ENCODE measurements around the gene ASCC3.
"Not testable (repeated sequence)": the region's sequence is repeated elsewhere in the genome, so short reads cannot be mapped to it uniquely, and the experiment has no call there.

Gene ASCC3

GRCh38 chr6:100808638-100809275 is 72.4 kb downstream of the ASCC3 start:
- no peak for DNase-seq (ENCODE audit: low read depth in 2 of 2)

DNA sequence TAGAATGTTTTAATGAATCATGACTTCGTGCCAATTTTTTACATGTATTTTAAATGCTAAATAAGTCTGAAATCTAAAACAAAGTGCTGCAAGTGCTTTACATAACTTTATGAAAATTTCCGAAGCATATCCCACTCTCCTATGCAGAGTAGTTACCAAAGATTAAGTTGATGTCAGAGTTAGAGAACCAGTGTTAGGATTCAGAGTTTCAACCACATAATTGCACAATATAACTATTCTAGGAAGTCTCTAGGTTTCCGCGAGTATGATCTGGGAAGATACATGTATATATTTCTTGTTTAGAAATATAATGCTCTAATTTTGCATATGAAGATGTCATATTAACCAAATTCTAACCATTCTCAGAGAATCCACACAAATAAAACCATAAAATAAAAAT is 74.8 kb downstream of the ASCC3 start:
- no peak for DNase-seq (ENCODE audit: low read depth in 2 of 2)

DNA sequence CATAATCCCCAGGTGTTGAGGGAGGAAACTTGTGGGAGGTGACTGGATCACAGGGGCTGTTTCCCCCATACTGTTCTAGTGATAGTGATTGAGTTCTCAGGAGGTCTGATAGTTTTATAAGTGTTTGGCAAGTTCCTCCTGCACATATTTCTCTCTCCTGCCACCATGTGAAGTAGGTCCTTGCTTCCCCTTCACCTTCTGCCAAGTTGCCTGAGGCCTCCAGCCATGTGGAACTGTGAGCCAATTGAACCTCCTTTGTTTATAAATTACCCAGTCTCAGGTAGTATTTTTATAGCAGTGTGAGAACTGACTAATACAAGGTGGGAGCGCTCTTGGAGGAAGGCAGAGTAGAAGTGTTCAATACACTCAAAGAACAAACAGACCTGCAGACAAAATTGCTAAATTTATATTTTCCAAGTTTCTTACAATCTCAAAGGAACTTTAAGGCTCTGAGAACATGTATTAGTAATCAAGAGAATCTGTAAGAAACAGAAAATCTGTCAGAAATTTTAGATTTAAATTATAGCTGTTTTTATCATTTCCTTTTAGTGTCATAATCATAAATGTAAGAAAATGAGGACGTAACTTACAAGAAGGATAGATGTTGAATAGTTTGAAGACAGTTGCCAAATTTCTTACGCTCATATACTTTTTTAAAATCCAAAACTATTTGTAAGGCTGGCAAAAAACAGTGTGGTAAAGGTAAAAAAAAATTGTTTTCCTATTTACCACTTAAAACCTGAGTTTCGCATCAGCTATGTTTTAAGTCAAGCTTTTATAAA is 77.7 kb downstream of the ASCC3 start:
- DNase-seq (ENCODE audit: low read depth in 2 of 2) = no peak

DNA sequence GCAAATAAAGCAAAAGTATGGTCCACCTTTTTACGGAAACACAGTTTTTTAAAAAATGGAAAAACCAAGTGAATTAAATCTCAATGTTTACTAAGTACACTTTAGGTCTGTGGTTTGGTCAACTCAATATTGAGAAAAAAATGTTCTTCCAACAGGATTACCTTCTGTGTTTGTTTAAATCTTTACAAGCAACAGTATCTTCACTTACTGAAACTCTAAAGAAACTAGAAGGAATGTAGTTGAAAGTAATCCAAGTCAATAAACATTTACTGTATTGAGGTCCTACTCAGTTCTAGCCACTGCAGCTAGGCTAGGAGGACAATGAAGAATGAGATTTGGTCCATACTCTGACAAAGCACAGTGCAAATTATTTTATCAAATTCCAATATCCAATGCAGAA is 80.1 kb downstream of the ASCC3 start:
- no peak for DNase-seq (ENCODE audit: low read depth in 2 of 2)

GRCh38 chr6:100796049-100796823 is 84.9 kb downstream of the ASCC3 start:
- DNase-seq (ENCODE audit: low read depth in 2 of 2) = no peak

GRCh38 chr6:100790084-100790483 is 91.0 kb downstream of the ASCC3 start:
- DNase-seq (ENCODE audit: low read depth in 2 of 2) = no peak

- no peak for DNase-seq (ENCODE audit: low read depth in 2 of 2)
Observed at GRCh38 chr6:100785982-100786381, 95.1 kb downstream of the ASCC3 start.

DNA sequence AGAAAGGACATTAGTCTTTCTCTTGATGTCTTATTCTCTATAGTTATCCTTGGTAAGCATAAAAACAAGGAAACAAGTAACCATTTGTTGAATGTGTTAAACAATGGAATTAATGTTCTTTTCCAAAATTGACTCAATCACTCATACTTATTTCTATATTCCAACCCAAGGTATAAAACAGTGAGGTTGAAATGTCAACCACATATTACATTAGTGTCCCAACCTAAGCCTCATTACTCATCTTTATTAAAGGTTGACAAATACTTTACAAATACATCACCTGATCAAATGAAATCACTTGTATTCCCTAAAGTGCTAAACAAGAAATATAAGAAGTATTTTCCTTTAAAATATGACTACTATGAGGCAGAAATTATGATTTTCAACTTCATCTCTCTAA is 100.5 kb downstream of the ASCC3 start:
- no peak for DNase-seq (ENCODE audit: low read depth in 2 of 2)

- no peak for DNase-seq (ENCODE audit: low read depth in 2 of 2)
Observed at GRCh38 chr6:100775667-100776066, 105.5 kb downstream of the ASCC3 start.

DNA sequence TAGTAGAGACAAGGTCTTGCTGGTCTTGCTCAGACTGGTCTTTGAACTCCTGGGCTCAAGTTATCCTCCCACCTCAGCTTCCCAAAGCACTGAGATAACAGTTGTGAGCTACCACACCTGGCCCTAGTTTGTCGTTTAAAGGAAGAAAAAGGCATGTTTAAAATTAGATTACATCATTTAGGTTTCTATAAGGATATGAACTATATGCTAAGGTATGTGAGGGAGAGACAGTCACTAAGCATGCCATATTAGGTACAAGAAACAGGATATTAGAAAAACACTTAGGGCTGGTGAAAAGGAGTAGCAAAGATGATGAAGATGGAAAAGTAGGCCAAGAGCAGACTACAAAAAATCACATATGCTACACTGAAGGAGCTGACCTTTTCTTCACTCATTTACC is 106.4 kb downstream of the ASCC3 start:
- no peak for DNase-seq (ENCODE audit: low read depth in 2 of 2)

- no peak for DNase-seq (ENCODE audit: low read depth in 2 of 2)
Observed at GRCh38 chr6:100768816-100769351, 112.2 kb downstream of the ASCC3 start.

DNA sequence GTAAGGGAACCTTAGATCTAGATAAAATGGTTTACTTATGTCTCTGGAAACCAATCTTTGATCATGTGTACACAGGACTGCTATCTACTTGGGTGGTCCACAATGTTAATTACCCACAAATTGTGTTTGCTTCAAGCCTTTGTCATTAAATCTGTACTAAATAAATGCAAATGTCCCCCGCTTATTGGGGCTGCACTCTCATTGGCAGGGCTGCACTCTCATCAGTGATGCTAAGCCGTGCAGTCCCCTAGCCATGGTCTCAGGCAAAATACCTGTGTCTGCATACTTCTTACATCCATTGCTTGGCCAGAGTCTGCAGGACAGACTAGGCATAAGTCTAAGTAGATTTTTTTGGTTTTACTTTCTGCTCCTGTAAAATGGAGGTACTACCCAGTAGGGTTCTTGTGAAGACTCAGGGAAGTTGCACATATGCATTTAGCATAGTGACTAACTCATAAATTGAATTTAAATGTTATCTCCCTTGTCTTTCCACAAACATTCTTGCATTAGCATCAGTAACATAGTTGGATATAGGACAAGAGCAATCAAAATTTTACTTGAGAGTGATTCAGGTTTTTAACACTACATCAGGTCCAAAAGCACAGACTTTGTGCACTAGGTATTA is 117.4 kb downstream of the ASCC3 start:
- no peak for DNase-seq (ENCODE audit: low read depth in 2 of 2)

DNA sequence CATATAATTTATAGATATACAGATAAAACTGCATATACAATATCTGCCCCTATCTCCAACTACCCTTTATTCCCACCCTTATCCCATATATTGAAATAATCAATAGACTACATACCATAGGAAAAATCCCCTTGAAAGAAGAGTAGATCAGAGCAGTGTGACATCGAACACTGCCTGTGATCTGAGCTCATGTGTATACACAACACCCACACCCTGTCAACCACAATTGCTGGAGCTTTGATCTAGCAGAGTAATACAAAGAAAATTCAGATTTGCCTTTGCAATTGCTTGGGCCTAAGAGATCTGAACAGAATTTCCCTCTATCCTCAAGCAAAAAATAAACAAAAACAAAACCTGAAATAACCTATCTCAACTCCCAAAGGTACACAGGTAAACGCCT is 119.3 kb downstream of the ASCC3 start:
- DNase-seq (ENCODE audit: low read depth in 2 of 2) = no peak

GRCh38 chr6:100758386-100758785 is 122.7 kb downstream of the ASCC3 start:
- DNase-seq (ENCODE audit: low read depth in 2 of 2) = not testable (repeated sequence)

DNA sequence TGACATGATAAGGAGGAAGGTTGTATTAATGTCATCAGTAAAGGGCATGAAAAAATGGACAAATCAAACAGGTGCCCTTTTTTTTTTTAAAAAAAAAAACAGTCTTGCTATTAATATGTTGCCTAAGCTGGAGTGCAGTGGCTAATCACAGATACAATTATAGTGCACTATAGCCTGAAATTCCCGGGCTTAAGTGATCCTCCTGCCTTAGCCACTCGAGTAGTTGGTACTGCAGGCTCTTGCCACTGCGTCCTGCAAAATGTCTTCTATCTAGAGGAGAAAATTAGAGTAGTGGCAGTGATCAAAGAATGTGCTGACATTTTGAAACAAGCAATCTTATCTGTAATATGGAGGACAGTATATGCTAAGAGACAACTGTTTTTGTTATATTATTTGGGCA is 127.7 kb downstream of the ASCC3 start:
- DNase-seq (ENCODE audit: low read depth in 2 of 2) = no peak

DNA sequence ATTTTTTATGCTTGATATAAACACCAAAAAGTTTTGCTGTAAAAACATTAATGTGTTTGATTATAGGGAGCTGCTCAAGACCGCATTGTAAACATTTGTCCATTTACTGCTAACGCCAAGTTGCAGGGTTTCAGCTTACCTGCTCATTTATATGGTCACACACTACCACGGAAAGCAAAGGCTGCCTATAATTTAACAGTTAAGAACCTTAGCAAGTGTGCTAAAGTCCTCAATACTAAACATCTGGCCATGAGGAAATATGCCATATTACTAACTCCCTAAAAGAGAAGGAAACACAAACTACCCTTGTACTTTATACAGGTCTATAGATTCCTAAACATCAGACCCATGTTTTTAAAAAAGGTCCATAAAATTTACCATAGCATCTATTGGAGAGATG is 129.5 kb downstream of the ASCC3 start:
- no peak for DNase-seq (ENCODE audit: low read depth in 2 of 2)

GRCh38 chr6:100745419-100746041 is 135.6 kb downstream of the ASCC3 start:
- DNase-seq (ENCODE audit: low read depth in 2 of 2) = no peak

GRCh38 chr6:100740439-100740838 is 140.7 kb downstream of the ASCC3 start:
- DNase-seq (ENCODE audit: low read depth in 2 of 2) = no peak

DNA sequence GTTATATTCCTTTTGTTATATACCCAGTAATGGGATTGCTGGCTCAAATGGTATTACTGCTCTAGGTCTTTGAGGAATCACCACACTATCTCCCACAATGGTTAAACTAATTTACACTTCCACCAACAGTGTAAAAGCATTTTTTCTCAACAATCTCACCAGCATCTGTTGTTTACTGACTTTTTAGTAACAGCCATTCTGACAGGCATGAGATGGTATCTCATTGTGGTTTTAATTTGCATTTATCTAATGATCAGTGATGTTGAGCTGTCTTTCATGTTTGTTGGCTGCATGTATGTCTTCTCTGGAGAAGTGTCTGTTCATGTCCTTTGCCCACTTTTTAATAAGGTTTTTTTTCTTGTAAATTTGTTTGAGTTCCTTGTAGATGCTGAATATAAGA is 143.4 kb downstream of the ASCC3 start:
- not testable (repeated sequence) for DNase-seq (ENCODE audit: low read depth in 2 of 2)

DNA sequence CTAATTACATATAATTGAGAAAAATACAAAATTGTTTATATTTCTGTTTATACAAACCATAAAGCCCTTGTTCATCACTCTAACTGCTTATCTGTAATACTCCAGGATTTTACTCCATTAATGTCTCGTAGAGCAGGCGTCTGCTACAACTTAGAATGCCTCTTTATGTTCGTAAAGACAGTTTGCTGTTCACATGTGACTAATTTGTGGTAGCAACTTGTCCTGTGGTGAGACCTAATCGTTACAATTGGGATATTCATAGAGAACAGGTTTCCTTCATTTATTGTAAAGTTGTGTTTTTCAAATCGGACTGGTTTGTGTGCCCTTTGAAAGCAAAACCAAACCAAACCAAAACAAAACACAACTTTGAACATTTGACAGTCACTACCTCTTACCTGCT is 149.7 kb downstream of the ASCC3 start:
- DNase-seq (ENCODE audit: low read depth in 2 of 2) = no peak
